ENCODE measurements around the gene EFCAB8.
"Not testable (repeated sequence)": the region's sequence is repeated elsewhere in the genome, so short reads cannot be mapped to it uniquely, and the experiment has no call there.

EFCAB8 gene

DNA sequence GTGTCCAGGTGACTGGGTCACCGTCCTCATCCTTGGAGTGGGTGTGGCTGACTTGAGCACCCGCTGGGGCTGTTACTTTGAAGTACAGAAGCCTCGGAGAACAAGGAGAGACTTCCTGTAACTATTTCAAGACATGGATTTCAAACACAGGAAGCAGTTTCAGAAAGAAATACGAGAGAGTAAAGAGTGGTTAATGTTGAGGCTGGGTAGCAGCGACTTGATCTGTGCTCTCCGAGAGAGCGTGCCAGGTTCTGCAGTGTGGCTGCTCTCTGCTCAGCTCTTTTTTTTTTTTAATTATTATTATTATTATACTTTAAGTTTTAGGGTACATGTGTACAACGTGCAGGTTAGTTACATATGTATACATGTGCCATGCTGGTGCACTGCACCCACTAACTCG lies 17.5 kb upstream of the EFCAB8 start:
- no peak for DNase-seq (ENCODE audit: low read depth)

DNA sequence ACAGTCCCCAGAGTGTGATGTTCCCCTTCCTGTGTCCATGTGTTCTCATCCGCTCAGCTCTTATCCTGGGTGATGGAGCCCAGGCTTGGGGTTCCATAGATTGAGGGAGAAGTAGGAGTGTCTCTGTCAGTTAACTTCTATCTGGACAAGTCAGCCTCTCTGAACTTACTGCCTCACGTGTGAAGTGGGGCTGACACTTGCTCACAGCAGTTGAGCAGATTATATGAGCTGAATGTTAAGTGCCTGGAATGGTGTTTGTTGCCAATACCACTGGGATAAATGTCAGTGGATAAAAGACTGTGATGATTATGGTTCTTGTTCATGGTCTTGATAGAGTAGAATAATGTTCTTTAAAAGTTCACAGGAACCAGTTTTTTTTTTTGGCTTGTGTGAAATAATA lies 17.1 kb upstream of the EFCAB8 start:
- no peak for DNase-seq (ENCODE audit: low read depth)

DNA sequence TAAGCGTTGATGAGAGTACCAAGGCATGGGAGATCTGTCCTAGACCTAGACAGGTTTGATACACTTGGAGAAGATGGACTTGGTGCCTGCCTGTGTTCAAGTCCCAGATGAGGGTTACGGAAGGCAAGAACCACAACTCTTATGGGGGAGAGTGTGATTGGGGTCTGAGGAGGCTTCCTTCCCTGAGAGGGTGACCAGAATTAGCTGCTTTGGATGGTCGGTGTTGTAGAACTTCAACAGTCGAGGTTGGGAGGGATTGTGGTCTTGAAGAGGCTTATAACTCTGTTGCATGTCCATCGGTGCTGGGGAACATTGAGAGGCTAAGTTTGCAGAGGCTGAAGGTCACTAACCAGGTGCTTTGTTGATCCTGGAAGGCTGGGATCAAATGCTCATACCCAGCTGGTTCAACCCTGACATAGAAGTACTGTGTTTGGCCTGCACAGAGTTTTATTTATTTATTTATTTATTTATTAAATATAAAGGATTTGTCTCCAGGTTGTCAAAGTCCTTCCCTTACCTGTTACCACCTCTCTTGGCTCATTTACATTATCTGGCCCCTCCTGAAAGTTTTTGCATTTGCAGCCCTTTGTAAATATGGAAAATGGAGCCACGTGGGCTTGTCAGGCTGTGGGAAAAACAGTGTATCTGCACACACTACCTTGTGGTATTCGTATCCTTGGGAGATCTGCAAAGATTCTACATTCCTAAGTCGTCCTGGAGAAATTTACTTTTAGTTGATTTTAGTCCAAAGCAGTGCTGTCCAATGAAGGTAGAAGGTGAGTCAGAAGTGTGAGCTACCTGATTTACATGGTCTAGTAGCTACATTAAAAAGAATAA lies 15.8 kb upstream of the EFCAB8 start:
- no peak for DNase-seq (ENCODE audit: low read depth)

DNA sequence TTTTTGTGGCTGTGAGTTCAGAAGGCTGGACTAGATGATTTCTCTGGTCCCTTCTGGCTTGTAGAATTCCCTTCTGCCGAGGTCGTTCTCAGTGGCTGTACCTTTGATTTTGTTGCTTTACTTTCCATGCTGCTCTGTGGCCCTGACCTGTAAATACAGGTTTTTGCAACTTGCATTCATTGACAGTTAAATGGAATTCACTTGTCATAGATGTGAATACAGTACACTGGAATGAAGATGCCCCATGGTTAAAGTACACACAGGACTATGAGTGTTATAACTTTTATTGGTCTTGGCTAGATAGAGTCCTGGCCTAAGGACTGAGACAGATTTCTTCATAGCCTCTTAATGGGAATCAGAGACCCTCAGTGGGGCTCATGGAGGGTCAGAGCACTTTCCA lies 12.9 kb upstream of the EFCAB8 start:
- peak; percentile 25 for DNase-seq (ENCODE audit: low read depth)

DNA sequence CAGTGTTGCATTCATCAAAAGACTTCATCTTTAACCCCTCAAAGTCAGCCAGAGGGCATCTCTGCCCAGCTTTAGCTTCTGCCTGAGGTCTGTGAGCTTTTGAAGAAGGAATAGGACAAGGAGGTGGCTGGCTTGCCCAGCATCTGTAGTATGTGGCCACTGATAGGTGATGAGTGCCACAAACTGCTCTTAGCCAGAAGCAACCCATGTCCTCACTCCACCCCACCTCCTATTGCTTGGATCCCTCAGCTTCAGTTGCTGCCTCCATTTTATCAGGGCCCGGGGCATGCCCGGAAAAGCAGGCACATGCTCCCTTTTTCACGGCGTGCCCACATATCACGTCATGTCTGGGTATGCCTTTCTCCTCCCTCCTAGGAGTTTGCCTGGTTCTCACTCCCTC lies 11.9 kb upstream of the EFCAB8 start:
- no peak for DNase-seq (ENCODE audit: low read depth)

DNA sequence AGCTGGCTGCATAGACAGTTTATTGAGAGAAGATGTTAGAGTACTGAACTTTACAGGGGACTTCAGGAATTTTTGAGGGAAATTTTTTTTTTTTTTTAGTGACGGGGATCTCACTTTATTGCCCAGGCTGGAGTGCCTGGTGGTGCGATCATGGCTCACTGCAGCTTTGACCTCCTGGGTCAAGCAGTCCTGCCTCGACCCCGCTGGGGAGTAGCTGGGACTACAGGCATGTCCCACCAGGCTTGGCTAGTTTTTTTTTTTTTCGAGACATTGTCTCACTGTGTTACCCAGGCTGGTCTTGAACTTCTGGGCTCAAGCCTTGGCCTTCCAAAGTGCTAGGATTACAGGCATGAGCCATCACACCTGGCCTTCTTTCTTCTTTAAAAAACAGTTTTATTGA lies 10.8 kb upstream of the EFCAB8 start:
- no peak for DNase-seq (ENCODE audit: low read depth)

DNA sequence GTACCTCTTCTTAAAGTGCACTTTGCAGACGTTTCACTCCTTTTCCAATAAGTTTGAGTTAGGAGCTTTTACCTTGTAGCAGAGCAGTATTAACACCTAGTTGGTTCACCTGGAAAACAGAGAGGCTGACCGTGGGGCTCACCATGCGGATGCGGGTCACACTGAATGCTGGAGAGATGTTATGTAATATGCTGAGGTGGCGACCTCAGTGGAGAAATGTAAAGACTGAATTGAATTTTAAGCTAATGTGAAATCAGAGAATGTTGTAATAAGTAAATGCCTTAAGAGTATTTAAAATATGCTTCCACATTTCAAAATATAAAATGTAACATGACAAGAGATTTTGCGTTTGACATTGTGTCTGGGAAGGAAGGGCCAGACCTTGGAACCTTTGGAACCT lies 9.9 kb upstream of the EFCAB8 start:
- DNase-seq (ENCODE audit: low read depth): peak; percentile 14

DNA sequence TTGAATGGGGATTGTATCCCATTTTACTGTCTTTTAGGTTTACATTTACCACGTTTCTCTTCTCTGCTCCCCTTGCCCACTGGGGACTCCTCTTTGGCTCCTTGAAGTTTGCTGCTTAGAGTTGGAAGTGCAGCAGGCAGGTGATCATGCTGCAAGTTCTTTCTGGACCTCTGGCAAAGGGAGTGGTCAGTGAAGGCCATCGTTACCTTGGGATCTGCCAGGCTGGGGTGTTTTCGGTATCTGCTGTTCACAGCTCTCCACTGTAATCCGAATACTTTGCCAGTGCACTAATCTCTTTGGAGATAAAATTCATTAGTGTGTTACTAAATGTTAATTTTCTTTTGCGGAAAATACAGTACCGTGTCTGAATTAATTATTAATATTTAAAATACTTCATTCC lies 9.1 kb upstream of the EFCAB8 start:
- no peak for DNase-seq (ENCODE audit: low read depth)

DNA sequence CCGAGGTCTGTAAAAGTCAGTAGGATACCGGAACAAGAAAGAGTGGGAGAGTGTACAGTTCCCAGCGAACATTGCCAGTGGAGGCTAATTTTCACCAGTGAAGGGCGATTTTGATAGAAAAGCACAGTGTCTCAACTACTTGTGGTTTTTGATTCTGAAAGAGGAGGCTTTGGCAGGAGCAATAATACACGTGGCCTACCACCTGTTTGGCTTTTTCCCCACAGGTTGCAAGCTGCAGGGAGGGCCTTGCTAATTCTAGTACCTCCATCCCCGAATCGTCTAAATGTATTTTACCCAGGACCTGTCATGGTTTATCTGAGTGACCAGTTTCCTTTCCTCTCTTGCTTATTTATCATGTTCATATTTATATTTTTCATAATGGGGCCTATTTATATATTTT lies 3.3 kb upstream of the EFCAB8 start:
- DNase-seq (ENCODE audit: low read depth): no peak

DNA sequence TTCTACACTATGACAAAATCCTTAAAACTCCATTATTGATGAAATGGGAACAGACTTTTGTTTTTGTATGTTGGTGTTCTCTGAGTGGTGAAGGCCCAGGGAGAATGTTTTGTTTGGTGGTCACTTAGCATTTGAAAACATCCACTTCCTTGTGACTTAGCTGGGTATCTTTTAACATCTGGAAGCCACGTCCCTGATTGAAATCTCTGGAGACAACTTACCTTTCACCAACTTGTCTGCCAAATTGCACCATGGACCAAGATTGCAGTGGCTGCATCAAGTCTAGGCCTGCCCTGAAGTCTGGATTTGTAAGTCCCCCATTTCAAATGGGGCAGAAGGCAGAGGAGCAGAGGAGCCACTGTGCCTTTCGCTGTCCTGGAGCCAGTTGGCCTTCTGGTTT lies 534 bp upstream of the EFCAB8 start:
- DNase-seq (ENCODE audit: low read depth): no peak

DNA sequence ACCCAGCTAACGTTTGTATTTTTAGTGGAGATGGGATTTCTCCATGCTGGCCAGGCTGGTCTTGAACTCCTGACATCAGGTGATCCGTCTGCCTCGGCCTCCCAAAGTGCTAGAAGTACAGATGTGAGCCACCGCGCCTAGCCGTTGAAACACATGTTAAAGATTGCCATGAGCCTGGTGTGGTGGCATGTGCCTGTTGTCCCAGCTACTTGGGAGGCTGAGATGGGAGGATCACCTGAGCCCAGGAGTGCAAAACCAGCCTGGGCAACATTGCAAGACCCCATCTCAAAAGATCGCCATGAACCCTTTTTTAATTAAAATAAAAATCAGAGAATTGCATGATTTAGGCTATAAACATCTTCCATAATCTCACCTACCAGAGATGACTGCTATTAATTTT lies 2.7 kb downstream of the EFCAB8 start:
- DNase-seq (ENCODE audit: low read depth): no peak

DNA sequence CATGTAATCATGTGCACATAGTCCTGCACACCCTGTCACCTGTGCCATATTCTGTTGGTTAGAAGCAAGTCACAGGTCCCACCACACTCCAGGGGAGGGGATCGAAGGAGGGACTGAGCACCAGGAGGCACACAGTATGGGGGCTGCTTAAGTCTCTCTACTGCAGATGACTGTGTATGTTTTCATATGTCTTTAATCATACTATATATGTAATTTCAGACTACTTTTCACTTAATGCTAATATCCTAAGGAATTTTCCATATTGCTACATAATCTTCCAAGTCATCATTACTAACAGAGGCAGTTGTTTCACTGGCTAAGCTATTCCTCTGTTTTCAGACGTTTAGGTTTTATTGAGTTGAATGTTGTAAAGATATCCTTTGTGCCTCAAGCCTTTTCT lies 10.8 kb downstream of the EFCAB8 start:
- no peak for DNase-seq (ENCODE audit: low read depth)

DNA sequence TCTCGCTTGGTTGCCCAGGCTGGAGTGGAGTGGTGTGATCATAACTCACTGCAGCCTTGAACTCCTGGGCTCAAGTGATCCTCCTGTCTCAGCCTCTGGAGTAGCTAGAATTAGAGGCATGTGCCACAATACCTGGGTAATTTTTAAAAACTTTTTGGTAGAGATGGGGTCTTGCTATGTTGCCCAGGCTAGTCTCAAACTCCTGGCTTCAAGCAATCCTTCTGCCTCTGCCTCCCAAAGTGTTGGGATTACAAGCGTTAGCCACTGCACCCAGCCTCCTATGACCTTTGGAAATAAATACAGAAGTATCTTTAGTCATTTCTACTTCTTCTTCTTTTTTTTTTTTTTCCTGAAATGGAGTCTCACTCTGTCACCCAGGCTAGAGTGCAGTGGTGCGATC lies 11.8 kb downstream of the EFCAB8 start:
- DNase-seq (ENCODE audit: low read depth): not testable (repeated sequence)

DNA sequence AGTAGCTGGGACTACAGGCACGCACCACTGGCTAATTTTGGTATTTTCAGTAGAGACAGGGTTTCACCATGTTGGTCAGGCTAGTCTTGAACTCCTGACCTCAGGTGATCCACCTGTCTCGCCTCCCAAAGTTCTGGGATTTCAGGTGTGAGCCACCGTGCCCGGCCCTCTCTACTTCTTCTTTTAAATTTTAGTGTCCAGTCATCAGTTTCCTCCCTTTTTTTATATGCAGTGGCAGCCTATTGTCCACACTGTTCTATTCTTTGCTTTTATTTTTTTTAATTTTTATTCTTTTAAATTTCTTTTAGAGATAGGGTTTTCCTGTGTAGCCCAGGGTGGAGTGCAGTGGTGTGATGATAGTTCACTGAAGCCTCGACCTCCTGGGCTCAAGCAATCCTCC lies 12.3 kb downstream of the EFCAB8 start:
- no peak for DNase-seq (ENCODE audit: low read depth)

DNA sequence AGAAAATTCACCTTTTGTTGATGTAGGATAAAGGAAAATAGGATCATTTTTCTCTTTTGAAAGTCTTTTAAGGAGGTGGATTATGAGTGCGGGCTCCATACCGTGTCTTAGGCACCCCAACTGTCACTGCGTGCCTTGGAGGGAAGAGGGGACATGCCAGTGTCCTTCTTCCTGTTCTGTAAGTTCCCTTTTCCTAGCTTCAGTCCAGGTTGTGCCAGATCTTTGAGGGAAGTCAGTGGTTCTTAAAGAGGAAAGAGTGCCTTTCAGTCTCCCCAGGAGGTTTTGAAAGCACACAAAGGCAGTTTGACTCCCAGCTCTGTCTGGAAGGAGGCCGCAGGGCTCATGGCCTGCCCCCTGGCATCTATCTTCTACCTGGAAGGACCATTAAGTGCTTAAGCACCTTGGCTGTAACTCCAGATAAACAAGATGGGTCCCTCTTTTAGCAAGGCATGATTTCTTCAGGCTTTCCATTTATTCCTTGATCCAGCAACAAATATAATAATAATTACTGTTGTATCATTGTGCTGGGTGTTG lies 13.0 kb downstream of the EFCAB8 start:
- DNase-seq (ENCODE audit: low read depth): no peak

DNA sequence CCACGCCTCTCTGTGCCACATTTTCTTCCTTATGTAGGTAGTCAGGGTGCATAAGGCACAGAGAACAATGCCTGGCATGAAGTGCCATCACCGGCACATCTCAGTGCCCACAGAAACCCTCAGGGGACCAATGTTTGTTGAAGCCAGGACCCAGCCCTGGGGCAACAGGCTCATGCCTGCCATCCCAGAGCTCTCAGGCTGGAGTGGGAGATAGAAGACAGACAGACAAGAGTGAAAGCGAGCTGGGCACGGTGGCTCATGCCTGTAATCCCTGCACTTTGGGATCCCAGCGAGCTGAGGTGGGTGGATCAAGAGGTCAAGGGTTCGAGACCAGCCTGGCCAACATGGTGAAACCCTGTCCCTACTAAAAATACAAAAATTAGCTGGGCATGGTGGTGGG lies 13.5 kb downstream of the EFCAB8 start:
- no peak for DNase-seq (ENCODE audit: low read depth)

DNA sequence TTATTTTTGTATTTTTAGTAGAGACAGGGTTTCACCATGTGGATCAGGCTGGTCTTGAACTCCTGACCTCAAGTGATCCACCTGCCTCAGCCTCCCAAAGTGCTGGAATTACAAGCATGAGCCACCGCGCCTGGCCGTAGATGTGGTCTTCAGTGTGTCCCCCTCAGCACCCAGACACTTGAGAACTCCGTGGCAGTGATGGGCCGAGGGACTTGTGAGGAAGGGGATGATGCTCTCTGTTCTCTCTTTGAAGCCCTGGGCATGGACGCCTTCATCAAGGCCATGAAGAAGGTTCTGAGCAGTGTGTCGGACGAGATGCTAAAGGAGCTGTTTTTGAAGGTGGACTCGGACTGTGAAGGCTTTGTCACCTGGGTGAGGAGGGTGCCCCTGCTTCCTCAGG lies 16.9 kb downstream of the EFCAB8 start:
- DNase-seq (ENCODE audit: low read depth): no peak

DNA sequence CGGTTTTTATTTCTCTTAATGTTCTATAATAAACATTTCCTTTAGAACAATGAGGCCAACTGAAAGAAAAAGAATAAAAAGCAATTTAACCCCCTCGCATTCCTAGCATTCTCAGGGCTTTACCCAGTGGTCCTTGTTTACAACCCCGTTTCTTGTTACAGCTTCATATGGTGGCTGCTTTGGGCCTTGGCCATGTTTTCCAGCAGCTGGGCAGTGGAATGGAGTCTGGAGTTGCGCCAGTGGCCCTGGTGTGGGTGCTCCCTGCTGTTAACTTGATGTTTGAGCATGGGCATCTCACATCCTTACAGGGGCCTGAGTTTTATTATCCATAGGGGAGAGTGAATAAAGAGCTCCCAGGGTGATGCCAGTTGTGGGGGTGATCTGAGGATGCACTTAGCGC lies 18.8 kb downstream of the EFCAB8 start:
- DNase-seq (ENCODE audit: low read depth): peak; percentile 74

DNA sequence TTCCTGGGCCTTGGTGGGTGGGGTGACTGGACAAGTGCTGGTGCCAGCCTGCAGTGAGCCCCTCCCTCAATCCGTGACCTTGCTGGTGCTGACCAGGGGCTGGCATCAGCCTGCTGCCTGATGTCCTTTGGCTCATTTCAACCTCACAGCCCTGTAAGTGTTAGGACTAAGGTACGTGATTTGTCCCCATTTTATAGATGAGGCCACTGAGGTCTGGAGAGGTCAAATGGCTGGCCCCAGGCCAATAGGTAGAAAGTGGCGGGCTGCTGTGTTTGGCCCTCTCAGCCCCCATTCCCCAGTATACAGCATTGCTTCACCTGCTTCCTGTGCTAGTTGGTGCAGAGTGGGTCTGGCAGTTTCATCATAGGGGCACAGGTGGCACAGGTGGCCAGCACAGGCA lies 20.1 kb downstream of the EFCAB8 start:
- DNase-seq (ENCODE audit: low read depth): no peak

DNA sequence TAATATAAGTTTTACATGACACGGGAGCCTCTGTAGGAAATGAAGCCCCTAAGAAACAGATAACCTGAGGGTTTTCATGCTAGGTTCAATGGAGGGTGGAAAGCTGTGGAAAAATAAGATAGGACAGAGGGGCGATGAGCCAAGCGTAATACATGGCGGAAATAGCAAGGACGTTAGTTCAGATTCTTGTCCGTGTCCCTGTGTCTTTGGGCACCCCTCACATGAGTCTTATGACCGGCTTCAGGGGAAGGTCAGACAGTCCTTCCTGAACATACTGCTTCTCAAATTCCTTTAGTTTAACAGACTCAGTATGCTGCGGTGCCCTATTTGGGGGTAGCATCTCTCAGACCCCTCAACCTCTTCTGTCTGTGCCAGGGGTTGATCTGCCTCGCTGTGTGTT lies 20.8 kb downstream of the EFCAB8 start:
- DNase-seq (ENCODE audit: low read depth): no peak

DNA sequence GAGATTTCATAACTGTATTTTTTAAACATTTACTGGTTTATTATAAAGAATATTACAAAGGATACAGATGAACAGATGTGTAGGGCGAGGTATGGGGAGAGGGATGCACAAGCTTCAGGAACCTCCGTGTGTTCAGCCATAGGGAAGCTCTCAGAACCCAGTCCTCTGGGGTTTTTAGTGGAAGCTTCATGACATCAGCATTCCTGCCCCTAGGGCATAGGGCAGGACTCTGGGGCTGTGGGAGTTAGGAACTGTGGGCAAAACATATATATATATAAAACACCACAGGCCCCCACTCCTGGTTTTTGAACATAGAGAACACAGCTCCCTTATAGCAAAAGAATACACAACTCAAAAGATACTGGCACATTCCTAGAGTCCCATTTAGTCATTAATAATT lies 21.9 kb downstream of the EFCAB8 start:
- no peak for DNase-seq (ENCODE audit: low read depth)

DNA sequence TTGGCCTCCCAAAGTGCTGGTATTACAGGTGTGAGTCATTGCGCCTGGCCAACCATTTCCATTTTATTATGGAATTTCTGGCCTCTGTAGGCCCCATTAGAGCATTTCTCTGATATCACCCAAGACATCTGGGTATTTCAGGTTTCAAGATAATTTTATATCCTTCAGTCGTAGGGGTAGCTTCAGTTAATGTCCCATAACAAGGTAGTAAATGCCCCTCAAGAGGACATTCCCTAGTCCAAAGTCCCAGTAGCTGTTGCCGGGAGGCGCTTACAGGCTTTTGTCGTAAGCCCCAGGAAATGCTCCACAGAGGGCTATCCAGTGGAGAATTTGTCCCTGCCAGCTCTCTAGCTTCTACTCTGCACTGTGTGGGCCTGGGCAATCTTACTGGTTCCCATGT lies 24.4 kb downstream of the EFCAB8 start:
- DNase-seq (ENCODE audit: low read depth): no peak

DNA sequence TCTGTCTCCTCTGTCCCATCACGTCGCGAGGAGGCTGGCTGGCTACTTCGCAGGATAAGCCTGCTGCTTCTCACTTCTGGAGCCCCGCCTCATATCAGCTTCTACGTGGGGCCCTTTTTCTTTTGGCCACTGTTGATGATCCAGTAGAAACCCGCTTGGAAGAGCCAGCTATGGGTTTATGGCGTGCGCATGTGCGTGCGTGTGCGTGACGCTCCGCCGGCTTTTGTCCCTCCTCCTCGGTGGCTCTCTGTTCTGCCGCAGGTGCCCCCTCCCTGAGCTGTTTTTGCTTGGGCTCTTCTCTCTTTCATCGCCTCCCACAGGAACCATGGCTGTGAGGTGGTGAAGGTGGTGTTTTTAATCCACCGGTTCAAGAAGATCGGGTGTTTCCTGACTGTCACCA lies 26.5 kb downstream of the EFCAB8 start:
- DNase-seq (ENCODE audit: low read depth): no peak

DNA sequence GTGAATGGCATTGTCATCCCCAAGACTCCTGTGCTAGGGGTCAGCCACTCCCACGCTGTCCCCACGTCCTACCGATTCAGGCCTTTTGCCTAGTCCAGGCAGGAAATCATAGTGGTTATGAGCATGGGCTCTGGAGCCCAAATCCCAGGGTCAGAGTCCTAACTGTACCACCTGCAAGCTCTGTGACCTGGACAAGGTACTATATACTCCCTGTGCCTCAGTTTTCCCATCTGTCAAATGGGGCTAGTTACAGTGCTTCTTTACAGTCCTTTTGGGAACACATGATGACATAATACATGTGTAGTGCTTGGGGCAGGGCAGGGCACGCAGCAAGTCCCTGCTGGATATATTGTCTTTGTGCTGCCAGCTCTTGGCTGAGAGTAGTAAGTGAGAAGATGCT lies 27.2 kb downstream of the EFCAB8 start:
- DNase-seq (ENCODE audit: low read depth): no peak
